DND-41 (cell line): ENCODE data around the gene PCF11.

Experiments used
- ATAC-seq: fragments of 200-7000 bp; cut with Tn5 transposase; 3 replicates; pipeline ENCODE4 v1.9.1; 2021; ENCODE audit warnings: low read depth; ENCODE audit not compliant: insufficient read depth
- DNase-seq: peaks from one replicate; pipeline ENCODE4 v3.0.0-alpha.2; 2020
- H2AFZ ChIP-seq: 2 replicates; pipeline ENCODE4 v1.6.0; 2012; ENCODE audit warnings: low read depth, low read length
- H3K27ac ChIP-seq: 2 replicates; pipeline ENCODE4 v1.5.1; 2012; ENCODE audit warnings: low read length, inconsistent platforms
- H3K27me3 ChIP-seq: fragments of 200-600 bp; sonication (generic); 2 replicates; pipeline ENCODE4 v1.6.0; 2012; ENCODE audit warnings: low read length, mild to moderate bottlenecking, inconsistent platforms; ENCODE audit not compliant: insufficient read depth, poor library complexity
- H3K36me3 ChIP-seq: 2 replicates; pipeline ENCODE4 v1.5.1; 2012; ENCODE audit warnings: low read length, inconsistent platforms; ENCODE audit not compliant: insufficient read depth
- H3K4me1 ChIP-seq: 2 replicates; pipeline ENCODE4 v1.5.1; 2012; ENCODE audit warnings: mild to moderate bottlenecking, low read length; ENCODE audit not compliant: insufficient read depth
- H3K4me2 ChIP-seq: 2 replicates; pipeline ENCODE4 v1.6.0; 2012; ENCODE audit warnings: mild to moderate bottlenecking, moderate library complexity, low read length, inconsistent platforms; ENCODE audit not compliant: insufficient read depth
- H3K4me3 ChIP-seq, 2 experiments: fragments of 200-600 bp in 1 of 2; shearing (Covaris generic) in 1 of 2; 2 replicates each; pipeline ENCODE4 v1.5.1; 2012 to 2016; ENCODE audit warnings: inconsistent platforms in 2 of 2, low read length in 2 of 2, mild to moderate bottlenecking in 2 of 2, low read depth in 1 of 2, moderate library complexity in 1 of 2
- H3K79me2 ChIP-seq: 2 replicates; pipeline ENCODE4 v1.6.0; 2012; ENCODE audit warnings: low read length, inconsistent platforms; ENCODE audit not compliant: insufficient read depth
- H3K9ac ChIP-seq: 2 replicates; pipeline ENCODE4 v1.6.0; 2012; ENCODE audit warnings: low read depth, mild to moderate bottlenecking, inconsistent platforms, low read length, moderate library complexity
- H3K9me3 ChIP-seq: 2 replicates; pipeline ENCODE4 v1.5.1; 2012; ENCODE audit warnings: low read length, moderate library complexity, mild to moderate bottlenecking, inconsistent platforms; ENCODE audit not compliant: insufficient read depth, severe bottlenecking
- H4K20me1 ChIP-seq: 2 replicates; pipeline ENCODE4 v1.6.0; 2012; ENCODE audit warnings: low read length; ENCODE audit not compliant: insufficient read depth
- EZH2 ChIP-seq: IDR thresholded peaks from 3 replicates; pipeline ENCODE4 v1.6.1; 2012; ENCODE audit warnings: borderline replicate concordance, low read depth, mild to moderate bottlenecking, moderate library complexity, low read length, inconsistent platforms; ENCODE audit not compliant: severe bottlenecking
- TF ChIP-seq, protein P1 (sequence below): IDR thresholded peaks from 2 replicates; pipeline ENCODE4 v1.5.1; 2012; ENCODE audit warnings: borderline replicate concordance, low read length, moderate library complexity, mild to moderate bottlenecking; ENCODE audit not compliant: poor library complexity, severe bottlenecking; ENCODE audit errors: extremely low read depth

Gene PCF11

DNA sequence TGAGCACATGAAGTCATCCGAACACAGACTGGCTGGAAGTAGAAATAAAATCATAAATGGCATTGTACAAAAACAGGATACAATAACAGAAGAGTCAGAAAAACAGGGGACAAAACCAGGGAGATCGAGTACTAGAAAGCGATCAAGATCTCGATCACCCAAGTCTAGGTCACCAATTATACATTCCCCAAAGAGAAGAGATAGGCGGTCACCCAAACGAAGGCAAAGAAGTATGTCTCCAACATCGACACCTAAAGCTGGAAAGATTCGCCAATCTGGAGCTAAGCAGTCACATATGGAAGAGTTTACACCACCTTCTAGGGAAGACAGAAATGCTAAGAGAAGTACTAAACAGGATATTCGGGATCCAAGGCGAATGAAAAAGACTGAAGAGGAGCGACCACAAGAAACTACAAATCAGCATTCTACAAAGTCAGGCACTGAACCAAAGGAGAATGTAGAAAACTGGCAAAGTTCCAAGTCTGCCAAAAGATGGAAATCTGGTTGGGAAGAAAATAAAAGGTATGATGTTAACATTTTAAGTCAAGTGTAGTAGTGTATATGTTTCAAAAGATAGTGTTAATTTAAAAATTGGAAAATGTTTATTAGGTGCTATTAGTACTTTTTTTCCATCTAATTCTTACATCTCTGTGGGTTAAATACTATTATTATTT, 9.4 kb downstream of the PCF11 start:
- Histone ChIP-seq H3K27me3 (no peaks in the 10 kb centered on the region), H3K36me3 (peaks cover 99% of the 10 kb centered on the region), H3K4me1 (peaks cover 73% of the 10 kb centered on the region), H3K4me3 (no peak overlapping the region), H3K79me2 (peaks cover 100% of the 10 kb centered on the region), H3K9me3 (no peaks in the 10 kb centered on the region), H3K27ac (no peak overlapping the region), H4K20me1 (peaks cover 50% of the 10 kb centered on the region), H3K4me2 (peak overlapping the region; percentile 35; the same call in 1 of the 2 replicates), H3K9ac (no peak overlapping the region), H2AFZ (no peak overlapping the region)
- TF ChIP-seq, protein P1, sequence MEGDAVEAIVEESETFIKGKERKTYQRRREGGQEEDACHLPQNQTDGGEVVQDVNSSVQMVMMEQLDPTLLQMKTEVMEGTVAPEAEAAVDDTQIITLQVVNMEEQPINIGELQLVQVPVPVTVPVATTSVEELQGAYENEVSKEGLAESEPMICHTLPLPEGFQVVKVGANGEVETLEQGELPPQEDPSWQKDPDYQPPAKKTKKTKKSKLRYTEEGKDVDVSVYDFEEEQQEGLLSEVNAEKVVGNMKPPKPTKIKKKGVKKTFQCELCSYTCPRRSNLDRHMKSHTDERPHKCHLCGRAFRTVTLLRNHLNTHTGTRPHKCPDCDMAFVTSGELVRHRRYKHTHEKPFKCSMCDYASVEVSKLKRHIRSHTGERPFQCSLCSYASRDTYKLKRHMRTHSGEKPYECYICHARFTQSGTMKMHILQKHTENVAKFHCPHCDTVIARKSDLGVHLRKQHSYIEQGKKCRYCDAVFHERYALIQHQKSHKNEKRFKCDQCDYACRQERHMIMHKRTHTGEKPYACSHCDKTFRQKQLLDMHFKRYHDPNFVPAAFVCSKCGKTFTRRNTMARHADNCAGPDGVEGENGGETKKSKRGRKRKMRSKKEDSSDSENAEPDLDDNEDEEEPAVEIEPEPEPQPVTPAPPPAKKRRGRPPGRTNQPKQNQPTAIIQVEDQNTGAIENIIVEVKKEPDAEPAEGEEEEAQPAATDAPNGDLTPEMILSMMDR: no peak
- TF ChIP-seq EZH2: no peak
- ATAC-seq (no peak), DNase-seq (no peak)

DNA sequence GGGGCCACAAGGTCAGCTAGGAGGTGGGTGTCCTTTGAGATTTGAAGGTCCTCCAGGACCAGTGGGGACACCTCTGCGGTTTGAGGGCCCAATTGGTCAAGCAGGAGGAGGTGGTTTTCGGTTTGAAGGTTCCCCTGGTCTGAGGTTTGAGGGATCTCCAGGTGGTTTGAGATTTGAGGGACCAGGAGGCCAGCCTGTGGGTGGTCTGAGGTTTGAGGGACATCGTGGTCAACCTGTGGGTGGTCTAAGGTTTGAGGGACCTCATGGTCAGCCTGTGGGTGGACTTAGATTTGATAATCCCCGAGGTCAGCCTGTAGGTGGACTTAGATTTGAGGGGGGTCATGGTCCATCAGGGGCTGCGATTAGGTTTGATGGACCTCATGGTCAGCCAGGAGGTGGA, 11.8 kb downstream of the PCF11 start:
- ATAC-seq (no peak), DNase-seq (no peak)
- Histone ChIP-seq H3K27me3 (no peaks in the 10 kb centered on the region), H3K27ac (no peak overlapping the region), H3K36me3 (peaks cover 99% of the 10 kb centered on the region), H3K4me2 (peak overlapping the region; percentile 56), H3K4me1 (peaks cover 64% of the 10 kb centered on the region), H3K9me3 (no peaks in the 10 kb centered on the region), H4K20me1 (peaks cover 58% of the 10 kb centered on the region), H3K79me2 (peaks cover 100% of the 10 kb centered on the region), H2AFZ (no peak overlapping the region), H3K9ac (no peak overlapping the region), H3K4me3 (peak overlapping the region in 1 of 2 experiments; percentile 35; a peak in 2 of 4 replicates)
- no peak for TF ChIP-seq EZH2

DNA sequence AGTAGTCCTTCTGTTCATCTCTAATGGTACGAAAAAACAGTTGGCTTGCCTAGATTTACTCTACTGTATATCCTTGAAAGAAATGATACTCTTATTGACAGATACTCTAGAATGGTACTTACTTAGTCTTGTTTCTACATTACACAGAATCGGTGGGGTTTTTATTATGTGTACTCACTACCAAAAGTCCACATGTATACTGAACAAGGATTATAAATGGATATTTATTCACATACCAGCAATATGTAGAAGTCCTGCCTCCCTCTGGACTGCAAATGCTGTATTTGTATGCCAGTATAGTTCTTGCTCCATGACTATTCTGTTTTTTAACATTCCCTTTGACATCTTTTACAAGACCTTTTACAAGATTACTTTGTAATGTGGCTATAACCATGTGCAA, 13.9 kb downstream of the PCF11 start:
- Histone ChIP-seq H2AFZ (no peak overlapping the region), H3K27me3 (no peaks in the 10 kb centered on the region), H3K36me3 (peaks cover 98% of the 10 kb centered on the region), H3K4me2 (peak overlapping the region; percentile 56; the same call in 1 of the 2 replicates), H3K4me1 (peaks cover 51% of the 10 kb centered on the region), H3K9ac (no peak overlapping the region), H3K9me3 (no peaks in the 10 kb centered on the region), H4K20me1 (peaks cover 75% of the 10 kb centered on the region), H3K4me3 (peak overlapping the region in 1 of 2 experiments; percentile 7; a peak in 1 of 4 replicates), H3K79me2 (peaks cover 100% of the 10 kb centered on the region), H3K27ac (no peak overlapping the region)
- DNase-seq (no peak), ATAC-seq (no peak)
- no peak for TF ChIP-seq EZH2
- TF ChIP-seq, protein P1: no peak

DNA sequence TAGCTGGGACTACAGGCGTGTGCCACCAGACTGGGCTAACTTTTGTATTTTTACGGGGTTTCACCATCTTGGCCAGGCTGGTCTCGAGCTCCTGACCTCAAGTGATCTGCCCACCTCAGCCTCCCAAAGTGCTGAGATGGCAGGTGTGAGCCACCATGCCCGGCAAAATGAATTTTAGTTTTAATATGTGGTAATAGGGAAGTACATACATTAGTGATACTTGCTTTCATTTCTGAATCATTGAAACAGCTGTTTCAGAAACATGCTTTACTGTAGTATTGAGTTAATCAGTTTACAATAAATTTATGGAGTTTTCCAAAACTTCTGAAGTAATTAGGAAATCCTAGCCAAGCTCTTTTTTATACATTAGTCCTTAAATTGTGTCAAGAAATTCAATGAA, 15.6 kb downstream of the PCF11 start:
- no peak overlapping the region for H3K4me3 ChIP-seq
- H3K27ac ChIP-seq: no peak overlapping the region
- ATAC-seq: no peak
- no peak overlapping the region for H3K9ac ChIP-seq
- H3K36me3 ChIP-seq: peaks cover 98% of the 10 kb centered on the region
- H3K9me3 ChIP-seq: no peaks in the 10 kb centered on the region
- no peak for DNase-seq
- TF ChIP-seq, protein P1: no peak
- no peak for TF ChIP-seq EZH2
- no peak overlapping the region for H2AFZ ChIP-seq
- H3K4me1 ChIP-seq: peaks cover 41% of the 10 kb centered on the region
- H3K4me2 ChIP-seq: no peak overlapping the region
- H4K20me1 ChIP-seq: peaks cover 74% of the 10 kb centered on the region
- H3K79me2 ChIP-seq: peaks cover 96% of the 10 kb centered on the region
- no peaks in the 10 kb centered on the region for H3K27me3 ChIP-seq
